Esophagus muscularis mucosa (tissue), 3 donors: Measurements from ENCODE around the gene NDUFAF8.

Source experiments
- CTCF ChIP-seq, 3 experiments: fragments of 200-600 bp in 2 of 3; fragments of 450-650 bp in 1 of 3; sonication (generic) in 2 of 3; IDR thresholded peaks; one replicate each; pipeline ENCODE4 v1.5.1; 2017 to 2019; ENCODE audit warnings: antibody characterized with exemption in 3 of 3, mild to moderate bottlenecking in 2 of 3, moderate library complexity in 1 of 3
- POLR2A ChIP-seq: fragments of 450-650 bp; IDR thresholded peaks from one replicate; pipeline ENCODE4 v1.6.1; 2017; ENCODE audit warnings: antibody characterized with exemption, moderate library complexity, mild to moderate bottlenecking, low read depth

- TF ChIP-seq CTCF (IDR thresholded peaks at IDR 0.05) (no peak), POLR2A (no peak)
Observed at GRCh38 chr17:81217491-81217890, 21.6 kb upstream of the NDUFAF8 start.
